ENCODE data around the gene PRKN.

DNA sequence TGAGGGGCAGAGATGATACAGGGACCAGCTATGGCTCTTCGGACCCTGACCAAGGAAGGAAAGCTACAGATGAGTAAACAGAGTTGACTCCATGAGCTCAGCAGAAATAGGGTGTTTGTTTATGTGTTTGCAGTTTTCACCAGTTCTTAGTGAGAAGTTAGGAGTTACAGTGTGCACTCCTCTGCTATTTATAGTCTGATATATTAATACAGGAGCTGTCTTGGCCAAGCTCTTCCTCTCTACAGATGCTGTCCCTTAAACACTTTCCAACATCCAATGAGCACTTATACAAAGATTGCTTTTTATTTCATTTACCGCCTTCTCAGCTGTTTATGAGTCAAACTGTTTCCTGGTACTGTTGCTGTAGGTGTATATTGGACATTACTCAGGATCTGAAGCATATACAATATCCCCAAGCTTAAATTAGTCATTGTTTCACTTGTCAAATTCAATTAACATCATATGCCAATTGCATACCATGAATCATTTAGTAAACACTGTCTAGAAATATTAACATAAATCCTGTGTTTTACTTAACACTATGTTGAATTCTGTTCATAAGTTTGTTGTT lies 618.0 kb downstream of the PRKN start:
- TF ChIP-seq, protein P1, sequence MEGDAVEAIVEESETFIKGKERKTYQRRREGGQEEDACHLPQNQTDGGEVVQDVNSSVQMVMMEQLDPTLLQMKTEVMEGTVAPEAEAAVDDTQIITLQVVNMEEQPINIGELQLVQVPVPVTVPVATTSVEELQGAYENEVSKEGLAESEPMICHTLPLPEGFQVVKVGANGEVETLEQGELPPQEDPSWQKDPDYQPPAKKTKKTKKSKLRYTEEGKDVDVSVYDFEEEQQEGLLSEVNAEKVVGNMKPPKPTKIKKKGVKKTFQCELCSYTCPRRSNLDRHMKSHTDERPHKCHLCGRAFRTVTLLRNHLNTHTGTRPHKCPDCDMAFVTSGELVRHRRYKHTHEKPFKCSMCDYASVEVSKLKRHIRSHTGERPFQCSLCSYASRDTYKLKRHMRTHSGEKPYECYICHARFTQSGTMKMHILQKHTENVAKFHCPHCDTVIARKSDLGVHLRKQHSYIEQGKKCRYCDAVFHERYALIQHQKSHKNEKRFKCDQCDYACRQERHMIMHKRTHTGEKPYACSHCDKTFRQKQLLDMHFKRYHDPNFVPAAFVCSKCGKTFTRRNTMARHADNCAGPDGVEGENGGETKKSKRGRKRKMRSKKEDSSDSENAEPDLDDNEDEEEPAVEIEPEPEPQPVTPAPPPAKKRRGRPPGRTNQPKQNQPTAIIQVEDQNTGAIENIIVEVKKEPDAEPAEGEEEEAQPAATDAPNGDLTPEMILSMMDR (IDR thresholded peaks at IDR 0.05) = no peak
- TF ChIP-seq POLR2A (IDR thresholded peaks at IDR 0.05) (no peak), POLR2AphosphoS5 (IDR thresholded peaks at IDR 0.05; ENCODE audit: insufficient read depth in 1 of 2, low read depth in 1 of 2) (no peak)
